Neural crest cell (in vitro differentiated cells): Measurements from ENCODE around the gene FYB2. TPM values are rescaled to one million over a fixed set of nuclear protein-coding genes. Genes with fewer than 3 reads are reported as not detected.
A peak's percentile ranks its signal among the peaks of the same experiment; 100 is the strongest.

Experiments used
- DNase-seq: peaks from one replicate; pipeline ENCODE4 v3.0.0; 2021; ENCODE audit warnings: low read depth, mixed read lengths, low spot score
- H3K27ac Mint-ChIP-seq: one replicate; pipeline ENCODE4 v1.8.0; 2021; ENCODE audit warnings: mild to moderate bottlenecking, mixed read lengths; ENCODE audit not compliant: unreplicated experiment
- H3K27me3 Mint-ChIP-seq: 2 replicates; pipeline ENCODE4 v1.8.0; 2021; ENCODE audit warnings: low read depth, mild to moderate bottlenecking, mixed read lengths
- H3K36me3 Mint-ChIP-seq: 2 replicates; pipeline ENCODE4 v1.8.0; 2021; ENCODE audit warnings: low read depth, mild to moderate bottlenecking, mixed read lengths
- H3K4me1 Mint-ChIP-seq: 2 replicates; pipeline ENCODE4 v1.8.0; 2021; ENCODE audit warnings: mixed read lengths
- H3K4me3 Mint-ChIP-seq: one replicate; pipeline ENCODE4 v1.8.0; 2021; ENCODE audit warnings: mild to moderate bottlenecking, mixed read lengths
- H3K9me3 Mint-ChIP-seq: 2 replicates; pipeline ENCODE4 v1.8.0; 2021; ENCODE audit warnings: mixed read lengths
- CTCF ChIP-seq: fragments of 200-600 bp; sonication (generic); conservative IDR thresholded peaks from 2 replicates; pipeline ENCODE4 v1.5.0; 2021; ENCODE audit warnings: antibody characterized with exemption, mild to moderate bottlenecking
- total RNA-seq: library from RNA; stranded (reverse); gene quantifications from 2 replicates; pipeline ENCODE4 v1.2.1, GENCODE V29; 2021

The FYB2 gene
- total RNA-seq, 1 donor from 2014 or later = not detected

- no peak overlapping the region for H3K27ac Mint-ChIP-seq
- TF ChIP-seq CTCF = no peak
- no peaks in the 10 kb centered on the region for H3K4me1 Mint-ChIP-seq
- peaks cover 10% of the 10 kb centered on the region for H3K27me3 Mint-ChIP-seq
- H3K9me3 Mint-ChIP-seq = no peaks in the 10 kb centered on the region
- no peak for DNase-seq
- H3K36me3 Mint-ChIP-seq = no peaks in the 10 kb centered on the region
- H3K4me3 Mint-ChIP-seq = no peak overlapping the region
These were observed 10.8 kb downstream of the FYB2 start for GRCh38 chr1:56808410-56808809.

- H3K36me3 Mint-ChIP-seq = no peaks in the 10 kb centered on the region
- DNase-seq = no peak
- peaks cover 7% of the 10 kb centered on the region for H3K27me3 Mint-ChIP-seq
- H3K27ac Mint-ChIP-seq = no peak overlapping the region
- H3K4me3 Mint-ChIP-seq = no peak overlapping the region
- H3K4me1 Mint-ChIP-seq = no peaks in the 10 kb centered on the region
- TF ChIP-seq CTCF = no peak
- H3K9me3 Mint-ChIP-seq = peaks cover 3% of the 10 kb centered on the region
These were observed 12.4 kb downstream of the FYB2 start for GRCh38 chr1:56806804-56807203.

- H3K9me3 Mint-ChIP-seq = peaks cover 3% of the 10 kb centered on the region
- peak; percentile 51 for DNase-seq
- peak; percentile 69 for TF ChIP-seq CTCF
- H3K36me3 Mint-ChIP-seq = no peaks in the 10 kb centered on the region
- H3K4me1 Mint-ChIP-seq = no peaks in the 10 kb centered on the region
- no peaks in the 10 kb centered on the region for H3K27me3 Mint-ChIP-seq
- H3K27ac Mint-ChIP-seq = no peak overlapping the region
- no peak overlapping the region for H3K4me3 Mint-ChIP-seq
These were observed 15.5 kb downstream of the FYB2 start for GRCh38 chr1:56803561-56804156.

GRCh38 chr1:56799605-56800400 lies 19.4 kb downstream of the FYB2 start:
- Mint-ChIP-seq H3K9me3 (peaks cover 3% of the 10 kb centered on the region), H3K4me1 (peaks cover 6% of the 10 kb centered on the region), H3K27me3 (no peaks in the 10 kb centered on the region), H3K27ac (no peak overlapping the region), H3K4me3 (no peak overlapping the region), H3K36me3 (no peaks in the 10 kb centered on the region)
- TF ChIP-seq CTCF = no peak
- no peak for DNase-seq

GRCh38 chr1:56798053-56798471 lies 21.1 kb downstream of the FYB2 start:
- Mint-ChIP-seq H3K27me3 (no peaks in the 10 kb centered on the region), H3K9me3 (peaks cover 3% of the 10 kb centered on the region), H3K27ac (peak overlapping the region; percentile 22), H3K4me1 (peaks cover 6% of the 10 kb centered on the region), H3K4me3 (no peak overlapping the region), H3K36me3 (no peaks in the 10 kb centered on the region)
- no peak for DNase-seq
- no peak for TF ChIP-seq CTCF
